ENCODE data around the gene PER3.

Gene PER3

DNA sequence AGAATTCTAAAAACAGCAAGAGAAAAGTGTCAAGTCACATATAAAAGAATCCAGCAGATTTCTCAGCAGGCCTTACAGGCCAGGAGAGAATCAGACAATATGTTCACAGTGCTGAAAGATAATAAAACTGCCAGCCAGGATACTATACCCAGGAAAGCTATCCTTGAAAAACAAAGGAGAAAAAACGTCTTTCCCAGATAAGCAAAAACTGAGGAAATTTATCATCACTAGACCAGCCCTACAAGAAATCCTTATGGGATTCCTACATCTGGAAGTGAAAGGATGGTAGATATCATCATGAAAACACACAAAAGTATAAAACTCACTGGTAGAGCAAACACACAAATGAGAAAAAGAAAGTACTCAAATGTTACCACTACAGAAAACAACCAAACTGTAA is 93.9 kb downstream of the PER3 start:
- ATAC-seq: no peak

- no peak for ATAC-seq
Observed at GRCh38 chr1:7879228-7879627, 95.1 kb downstream of the PER3 start.

DNA sequence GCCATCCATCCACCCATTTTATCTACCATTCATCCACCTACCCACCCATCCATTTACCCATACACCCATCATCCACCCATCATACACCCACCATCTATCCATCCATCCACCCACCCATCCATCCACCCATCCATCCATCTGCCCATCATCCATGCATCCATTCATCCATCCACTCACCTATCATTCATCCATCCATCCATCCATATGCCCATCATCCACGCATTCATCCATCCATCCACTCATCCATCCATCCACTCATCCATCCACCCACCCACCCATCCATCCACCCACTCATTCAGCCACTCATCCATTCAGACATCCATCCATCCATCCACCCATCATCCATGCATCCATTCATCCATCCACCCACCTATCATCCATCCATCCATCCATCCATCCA is 100.7 kb downstream of the PER3 start:
- ATAC-seq: no peak

GRCh38 chr1:7885513-7886404 is 101.7 kb downstream of the PER3 start:
- no peak for ATAC-seq

DNA sequence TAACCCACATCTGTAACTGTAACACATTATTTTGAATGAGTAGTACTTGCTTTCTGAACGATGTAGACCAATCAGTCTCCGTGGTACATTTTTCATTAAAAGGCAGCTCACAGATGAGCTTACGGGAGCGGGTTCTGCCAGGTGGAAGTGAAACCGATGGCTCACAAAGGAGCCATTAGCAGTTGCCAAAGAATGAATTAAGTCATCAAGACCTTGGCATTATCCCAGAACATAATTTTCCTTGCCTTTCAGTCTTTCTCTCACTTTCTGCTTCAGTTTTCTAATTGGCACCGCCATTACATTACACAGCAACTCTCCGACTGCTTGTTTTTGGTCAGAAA is 102.3 kb downstream of the PER3 start:
- ATAC-seq: no peak

GRCh38 chr1:7888248-7889081 is 104.4 kb downstream of the PER3 start:
- no peak for ATAC-seq

DNA sequence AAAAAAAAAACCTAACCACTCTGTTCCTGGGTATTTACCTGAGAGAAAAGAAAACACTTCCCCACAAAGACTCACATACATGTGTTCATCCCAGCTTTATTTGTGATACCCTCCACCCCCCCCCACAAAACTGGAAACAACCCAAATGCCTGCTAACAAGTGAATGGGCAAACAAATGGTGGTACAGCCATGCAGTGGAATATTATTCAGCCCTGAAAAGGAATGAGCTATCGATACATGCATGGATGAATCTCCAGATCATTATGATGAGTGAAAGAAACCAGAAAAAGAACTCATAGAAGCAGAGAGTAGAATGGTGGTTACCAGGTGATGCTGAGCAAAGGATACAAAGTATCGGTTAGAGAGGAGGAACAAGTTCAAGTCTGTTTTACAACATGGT is 106.8 kb downstream of the PER3 start:
- no peak for ATAC-seq

DNA sequence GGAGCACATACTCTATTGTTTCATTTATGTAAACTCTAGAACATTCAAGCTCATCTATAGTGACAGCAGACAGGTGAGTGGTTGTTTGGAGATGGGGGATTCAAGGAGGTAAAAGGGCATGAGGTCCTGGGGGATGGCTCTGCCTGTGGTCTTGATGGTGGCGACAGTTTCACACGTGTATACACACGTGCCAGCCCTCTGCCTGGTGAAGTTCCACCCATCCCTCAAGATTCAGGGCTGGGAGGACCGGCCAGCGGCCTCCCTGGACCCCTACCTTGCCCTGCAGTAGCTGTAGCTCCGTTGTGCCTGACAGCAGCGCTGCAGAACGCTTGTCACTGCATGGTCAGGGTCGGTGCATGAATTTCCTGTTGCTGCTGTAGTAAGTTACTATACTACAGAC is 107.7 kb downstream of the PER3 start:
- ATAC-seq: no peak

- ATAC-seq: no peak
Observed at GRCh38 chr1:7893529-7894180, 109.6 kb downstream of the PER3 start.

Data from activated CD4-positive, CD25-positive, alpha-beta regulatory T cell treated with anti-CD3 and anti-CD28 coated beads, Interleukin-2, amount 50 U/mL, for 24 hours (primary cell).